ENCODE data around the gene ARHGAP8.

- TF ChIP-seq, protein P1, sequence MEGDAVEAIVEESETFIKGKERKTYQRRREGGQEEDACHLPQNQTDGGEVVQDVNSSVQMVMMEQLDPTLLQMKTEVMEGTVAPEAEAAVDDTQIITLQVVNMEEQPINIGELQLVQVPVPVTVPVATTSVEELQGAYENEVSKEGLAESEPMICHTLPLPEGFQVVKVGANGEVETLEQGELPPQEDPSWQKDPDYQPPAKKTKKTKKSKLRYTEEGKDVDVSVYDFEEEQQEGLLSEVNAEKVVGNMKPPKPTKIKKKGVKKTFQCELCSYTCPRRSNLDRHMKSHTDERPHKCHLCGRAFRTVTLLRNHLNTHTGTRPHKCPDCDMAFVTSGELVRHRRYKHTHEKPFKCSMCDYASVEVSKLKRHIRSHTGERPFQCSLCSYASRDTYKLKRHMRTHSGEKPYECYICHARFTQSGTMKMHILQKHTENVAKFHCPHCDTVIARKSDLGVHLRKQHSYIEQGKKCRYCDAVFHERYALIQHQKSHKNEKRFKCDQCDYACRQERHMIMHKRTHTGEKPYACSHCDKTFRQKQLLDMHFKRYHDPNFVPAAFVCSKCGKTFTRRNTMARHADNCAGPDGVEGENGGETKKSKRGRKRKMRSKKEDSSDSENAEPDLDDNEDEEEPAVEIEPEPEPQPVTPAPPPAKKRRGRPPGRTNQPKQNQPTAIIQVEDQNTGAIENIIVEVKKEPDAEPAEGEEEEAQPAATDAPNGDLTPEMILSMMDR (conservative IDR thresholded peaks at IDR 0.05 in 1 of 2, IDR thresholded peaks at IDR 0.05 in 1 of 2; ENCODE audit: low read depth in 1 of 2, low read length in 2 of 2), result no peak
- no peak for TF ChIP-seq EZH2 (IDR thresholded peaks at IDR 0.05; ENCODE audit: low read length, missing control alignments)
These were observed 39.4 kb upstream of the ARHGAP8 start for GRCh38 chr22:44712962-44713361.
